ENCODE results near the gene PTRH1. TPM values are rescaled to one million over a fixed set of nuclear protein-coding genes. Genes with fewer than 3 reads are reported as not detected.

The PTRH1 gene
- total and polyA plus RNA-seq, 2 of the 13 experiments (the other 11 are each of a cell fraction or from before 2014, with no cell fraction given), result 4.0 to 10.4 TPM

DNA sequence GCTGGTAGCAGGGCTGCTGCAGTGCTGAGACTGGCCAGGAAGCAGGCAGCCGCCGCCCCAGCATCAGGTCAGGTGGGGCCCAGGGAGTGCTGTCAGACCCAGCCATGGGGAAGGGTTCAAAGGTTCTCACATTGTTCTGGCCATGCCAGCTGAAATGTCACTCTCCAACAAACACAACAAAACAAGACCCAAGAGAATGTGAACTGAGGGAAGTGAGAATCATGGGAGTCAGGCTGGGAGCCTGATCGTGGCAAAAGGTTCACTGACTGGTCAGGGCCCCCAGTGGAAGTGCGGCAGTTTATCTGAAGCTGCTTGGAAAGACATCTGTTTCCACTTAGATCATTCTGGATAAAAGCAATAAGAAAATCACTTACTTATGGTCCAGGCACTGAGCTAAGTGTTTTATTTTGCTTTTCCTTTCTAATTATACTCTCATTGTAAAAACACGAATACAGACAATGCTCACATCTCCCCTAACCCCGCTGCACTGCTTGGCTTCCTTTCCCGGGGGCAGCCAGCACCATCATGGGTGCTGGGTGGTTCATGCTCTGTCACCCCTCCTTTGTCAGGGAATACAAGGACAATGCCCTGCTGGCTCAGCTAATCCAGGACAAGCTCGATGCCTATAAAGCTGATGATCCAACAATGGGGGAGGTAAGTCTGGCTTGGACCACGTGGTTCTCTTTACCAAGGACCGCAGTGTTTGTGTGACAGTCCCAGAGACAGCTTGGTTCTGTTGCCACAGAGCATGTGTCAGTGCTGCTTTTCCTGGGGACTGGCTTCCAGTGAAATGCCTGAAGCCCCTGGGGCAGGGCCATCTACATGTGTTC is 50.6 kb downstream of the PTRH1 start (continued):
- TF ChIP-seq, protein P1, sequence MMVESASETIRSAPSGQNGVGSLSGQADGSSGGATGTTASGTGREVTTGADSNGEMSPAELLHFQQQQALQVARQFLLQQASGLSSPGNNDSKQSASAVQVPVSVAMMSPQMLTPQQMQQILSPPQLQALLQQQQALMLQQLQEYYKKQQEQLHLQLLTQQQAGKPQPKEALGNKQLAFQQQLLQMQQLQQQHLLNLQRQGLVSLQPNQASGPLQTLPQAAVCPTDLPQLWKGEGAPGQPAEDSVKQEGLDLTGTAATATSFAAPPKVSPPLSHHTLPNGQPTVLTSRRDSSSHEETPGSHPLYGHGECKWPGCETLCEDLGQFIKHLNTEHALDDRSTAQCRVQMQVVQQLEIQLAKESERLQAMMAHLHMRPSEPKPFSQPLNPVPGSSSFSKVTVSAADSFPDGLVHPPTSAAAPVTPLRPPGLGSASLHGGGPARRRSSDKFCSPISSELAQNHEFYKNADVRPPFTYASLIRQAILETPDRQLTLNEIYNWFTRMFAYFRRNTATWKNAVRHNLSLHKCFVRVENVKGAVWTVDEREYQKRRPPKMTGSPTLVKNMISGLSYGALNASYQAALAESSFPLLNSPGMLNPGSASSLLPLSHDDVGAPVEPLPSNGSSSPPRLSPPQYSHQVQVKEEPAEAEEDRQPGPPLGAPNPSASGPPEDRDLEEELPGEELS (CRISPR knock-in tag; IDR thresholded peaks at IDR 0.05), result peak; percentile 63
- TF ChIP-seq SOX5 (CRISPR knock-in tag; IDR thresholded peaks at IDR 0.05; ENCODE audit: borderline replicate concordance), result peak; percentile 97
- 0 out of 2 replicates have a peak, but pooled peaks have one; percentile 39 for TF ChIP-seq FOXO1 (CRISPR knock-in tag; IDR thresholded peaks at IDR 0.05)
- no peak for TF ChIP-seq THYN1 (CRISPR knock-in tag; IDR thresholded peaks at IDR 0.05; ENCODE audit: borderline replicate concordance, low read depth)
- no peak for TF ChIP-seq ZNF30 (CRISPR knock-in tag; IDR thresholded peaks at IDR 0.05)
- TF ChIP-seq GTF3A (CRISPR knock-in tag; conservative IDR thresholded peaks at IDR 0.05), result no peak
- TF ChIP-seq PRDM4 (CRISPR knock-in tag; IDR thresholded peaks at IDR 0.05; ENCODE audit: borderline replicate concordance), result no peak
- no peak for TF ChIP-seq RBM39 (IDR thresholded peaks at IDR 0.05; ENCODE audit: low read depth, low read length, poor library complexity, severe bottlenecking)
- no peak for TF ChIP-seq ZNF33A (CRISPR knock-in tag; IDR thresholded peaks at IDR 0.05; ENCODE audit: borderline replicate concordance)
- TF ChIP-seq JUN (CRISPR knock-in tag; IDR thresholded peaks at IDR 0.05), result no peak
- TF ChIP-seq, protein P2, sequence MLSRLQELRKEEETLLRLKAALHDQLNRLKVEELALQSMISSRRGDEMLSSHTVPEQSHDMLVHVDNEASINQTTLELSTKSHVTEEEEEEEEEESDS (CRISPR knock-in tag; IDR thresholded peaks at IDR 0.05; ENCODE audit: borderline replicate concordance), result no peak
- TF ChIP-seq ZNF775 (CRISPR knock-in tag; IDR thresholded peaks at IDR 0.05; ENCODE audit: borderline replicate concordance), result 0 out of 2 replicates have a peak, but pooled peaks have one; percentile 18
- no peak for TF ChIP-seq KLF11 (CRISPR knock-in tag; IDR thresholded peaks at IDR 0.05)
- no peak for TF ChIP-seq ZNF234 (CRISPR knock-in tag; conservative IDR thresholded peaks at IDR 0.05)
- TF ChIP-seq ZBTB20 (CRISPR knock-in tag; IDR thresholded peaks at IDR 0.05; ENCODE audit: borderline replicate concordance, low read depth), result no peak
- no peak for TF ChIP-seq U2AF2 (IDR thresholded peaks at IDR 0.05; ENCODE audit: low read depth, low read length)
- TF ChIP-seq ZKSCAN5 (CRISPR knock-in tag; IDR thresholded peaks at IDR 0.05), result no peak
- TF ChIP-seq NFE2 (CRISPR knock-in tag; IDR thresholded peaks at IDR 0.05), result no peak
- TF ChIP-seq, protein P3, sequence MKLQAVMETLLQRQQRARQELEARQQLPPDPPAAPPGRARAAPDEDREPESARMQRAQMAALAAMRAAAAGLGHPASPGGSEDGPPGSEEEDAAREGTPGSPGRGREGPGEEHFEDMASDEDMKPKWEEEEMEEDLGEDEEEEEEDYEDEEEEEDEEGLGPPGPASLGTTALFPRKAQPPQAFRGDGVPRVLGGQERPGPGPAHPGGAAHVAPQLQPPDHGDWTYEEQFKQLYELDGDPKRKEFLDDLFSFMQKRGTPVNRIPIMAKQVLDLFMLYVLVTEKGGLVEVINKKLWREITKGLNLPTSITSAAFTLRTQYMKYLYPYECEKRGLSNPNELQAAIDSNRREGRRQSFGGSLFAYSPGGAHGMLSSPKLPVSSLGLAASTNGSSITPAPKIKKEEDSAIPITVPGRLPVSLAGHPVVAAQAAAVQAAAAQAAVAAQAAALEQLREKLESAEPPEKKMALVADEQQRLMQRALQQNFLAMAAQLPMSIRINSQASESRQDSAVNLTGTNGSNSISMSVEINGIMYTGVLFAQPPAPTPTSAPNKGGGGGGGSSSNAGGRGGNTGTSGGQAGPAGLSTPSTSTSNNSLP (IDR thresholded peaks at IDR 0.05; ENCODE audit: low read depth, low read length), result no peak
- TF ChIP-seq FOXK1 (CRISPR knock-in tag; IDR thresholded peaks at IDR 0.05; ENCODE audit: borderline replicate concordance, low read depth), result no peak
- TF ChIP-seq ZBTB21 (CRISPR knock-in tag; IDR thresholded peaks at IDR 0.05), result no peak
- TF ChIP-seq FOXC1 (CRISPR knock-in tag; IDR thresholded peaks at IDR 0.05; ENCODE audit: borderline replicate concordance), result no peak
- no peak for TF ChIP-seq TAF1 (CRISPR knock-in tag; IDR thresholded peaks at IDR 0.05)
- no peak for TF ChIP-seq TBX3 (IDR thresholded peaks at IDR 0.05; ENCODE audit: borderline replicate concordance)
